ENCODE results near the gene MMP24.

MMP24 gene

DNA sequence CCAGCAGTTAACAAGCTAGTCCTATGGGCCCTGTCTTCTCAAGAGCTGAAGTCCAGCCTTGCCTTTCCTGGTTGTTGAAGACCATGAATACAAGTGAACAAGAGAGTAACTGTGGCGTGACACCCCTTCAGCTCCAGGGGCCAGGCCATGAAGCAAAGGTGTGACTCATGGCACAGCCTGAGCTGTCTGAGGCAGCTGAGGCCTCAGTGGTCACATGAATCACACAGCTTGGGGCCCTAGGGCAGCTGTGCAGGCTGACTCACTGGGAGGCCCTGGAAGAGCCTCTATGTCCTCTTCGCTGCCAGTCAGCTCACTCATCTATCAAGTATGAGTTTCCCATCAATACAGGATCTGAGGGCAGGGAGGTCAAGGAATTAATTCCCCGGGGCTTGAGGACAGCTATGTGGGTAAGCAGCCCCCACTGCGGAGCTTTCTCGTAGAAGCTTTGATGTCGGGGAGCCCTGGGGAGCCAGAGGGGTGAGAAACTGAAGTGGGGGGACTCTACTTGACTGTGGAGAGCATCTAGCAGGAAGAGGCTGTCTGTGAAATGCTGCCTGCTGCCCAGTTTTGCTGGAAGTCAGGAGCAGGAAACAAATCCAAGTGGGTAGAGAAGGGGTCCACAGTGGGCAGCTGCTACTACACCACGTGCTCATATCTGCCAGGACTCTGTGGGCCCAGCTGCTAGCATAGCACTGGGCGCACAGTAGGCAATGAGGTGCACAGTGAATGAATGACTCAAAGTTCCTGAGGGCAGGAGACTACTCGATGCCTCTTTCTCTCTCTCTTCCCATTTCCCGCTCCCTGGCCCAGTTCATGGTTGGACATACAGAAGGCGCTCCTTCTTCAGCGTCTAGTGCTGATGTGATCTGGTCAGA is 79.4 kb downstream of the MMP24 start:
- DNase-seq (ENCODE audit: low read depth), result peak; percentile 100
- TF ChIP-seq, protein P1, sequence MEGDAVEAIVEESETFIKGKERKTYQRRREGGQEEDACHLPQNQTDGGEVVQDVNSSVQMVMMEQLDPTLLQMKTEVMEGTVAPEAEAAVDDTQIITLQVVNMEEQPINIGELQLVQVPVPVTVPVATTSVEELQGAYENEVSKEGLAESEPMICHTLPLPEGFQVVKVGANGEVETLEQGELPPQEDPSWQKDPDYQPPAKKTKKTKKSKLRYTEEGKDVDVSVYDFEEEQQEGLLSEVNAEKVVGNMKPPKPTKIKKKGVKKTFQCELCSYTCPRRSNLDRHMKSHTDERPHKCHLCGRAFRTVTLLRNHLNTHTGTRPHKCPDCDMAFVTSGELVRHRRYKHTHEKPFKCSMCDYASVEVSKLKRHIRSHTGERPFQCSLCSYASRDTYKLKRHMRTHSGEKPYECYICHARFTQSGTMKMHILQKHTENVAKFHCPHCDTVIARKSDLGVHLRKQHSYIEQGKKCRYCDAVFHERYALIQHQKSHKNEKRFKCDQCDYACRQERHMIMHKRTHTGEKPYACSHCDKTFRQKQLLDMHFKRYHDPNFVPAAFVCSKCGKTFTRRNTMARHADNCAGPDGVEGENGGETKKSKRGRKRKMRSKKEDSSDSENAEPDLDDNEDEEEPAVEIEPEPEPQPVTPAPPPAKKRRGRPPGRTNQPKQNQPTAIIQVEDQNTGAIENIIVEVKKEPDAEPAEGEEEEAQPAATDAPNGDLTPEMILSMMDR (conservative IDR thresholded peaks at IDR 0.05; ENCODE audit: control insufficient read depth, insufficient read depth, low read depth, low read length), result no peak
- H3K4me3 ChIP-seq (ENCODE audit: control insufficient read depth, low read depth, low read length), result no peak overlapping the region

DNA sequence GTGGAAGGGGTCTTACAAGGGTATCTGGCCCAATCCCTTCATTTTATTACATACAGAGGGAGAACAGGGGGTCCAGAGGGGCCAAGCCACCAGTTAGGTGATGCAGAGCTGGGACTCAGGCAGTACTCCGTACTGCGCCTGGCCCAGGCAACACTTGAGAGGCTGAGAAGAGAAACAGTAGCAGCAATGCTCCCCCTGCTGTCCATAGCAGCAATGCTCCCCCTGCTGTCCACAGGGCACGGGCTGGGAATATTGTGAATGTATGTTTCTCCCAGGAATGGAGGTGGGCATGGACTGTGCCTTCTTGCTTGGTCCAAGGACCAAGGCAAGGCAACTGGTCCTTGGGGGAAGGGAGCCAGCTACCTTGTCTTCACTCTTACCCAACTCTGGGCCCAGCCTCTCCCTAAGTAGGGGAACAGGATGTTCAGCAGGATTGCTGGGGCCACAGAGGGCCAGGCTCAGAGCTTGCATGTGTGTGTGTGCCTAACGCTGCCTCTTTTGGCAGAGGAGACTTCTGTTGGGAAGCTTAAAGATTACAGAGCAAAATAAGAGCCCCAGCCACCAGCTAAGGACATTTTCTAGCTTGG is 80.5 kb downstream of the MMP24 start:
- no peak overlapping the region for H3K4me3 ChIP-seq (ENCODE audit: control insufficient read depth, low read depth, low read length)
- peak; percentile 85 for DNase-seq (ENCODE audit: low read depth)
- TF ChIP-seq, protein P1 (conservative IDR thresholded peaks at IDR 0.05; ENCODE audit: control insufficient read depth, insufficient read depth, low read depth, low read length), result peak; percentile 94

DNA sequence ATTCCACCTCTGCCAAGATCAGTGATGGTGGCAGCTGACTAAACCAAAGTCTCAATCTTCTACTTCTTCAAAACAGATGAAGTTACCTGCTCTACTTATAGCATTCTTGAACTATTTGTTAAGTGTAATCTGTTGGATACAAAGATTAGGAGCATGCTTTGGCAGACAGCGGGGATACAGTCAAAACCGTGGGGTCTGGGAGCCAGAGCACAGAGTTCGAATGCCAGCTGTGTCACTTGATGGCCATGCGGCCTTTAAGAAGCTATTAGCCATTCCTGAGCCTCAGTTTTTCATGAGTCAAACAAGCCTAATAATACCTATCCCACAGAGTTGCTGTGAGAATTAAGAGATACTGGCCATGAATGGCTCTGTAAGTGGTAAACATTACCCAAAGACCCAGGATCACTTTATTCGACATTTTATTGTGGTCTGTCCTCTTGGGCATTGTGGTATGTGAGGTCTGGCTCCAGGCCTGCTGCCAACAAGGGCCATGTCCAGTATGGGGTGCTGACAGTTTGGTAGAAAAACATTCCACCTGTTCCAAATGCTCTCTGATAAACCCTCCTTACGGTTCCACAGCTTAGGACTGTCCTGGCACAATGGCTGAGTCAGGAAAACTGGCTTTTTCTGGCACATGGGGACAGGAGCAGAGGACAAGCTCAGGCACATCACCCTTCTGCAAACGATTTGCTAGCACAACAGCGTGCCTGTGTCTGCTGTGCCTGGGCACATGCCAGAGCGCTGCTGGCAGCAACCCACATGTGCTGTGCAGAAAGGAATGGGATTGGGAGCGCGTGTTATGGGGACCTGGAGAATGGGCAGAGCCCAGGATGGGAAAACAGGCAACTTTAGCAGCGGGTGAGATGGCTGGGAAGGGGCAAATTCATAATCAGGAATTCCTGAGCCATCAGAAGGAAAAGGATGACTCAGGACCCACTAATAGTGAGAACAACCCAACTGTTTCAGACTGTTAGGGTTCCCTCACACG is 81.5 kb downstream of the MMP24 start:
- no peak overlapping the region for H3K4me3 ChIP-seq (ENCODE audit: control insufficient read depth, low read depth, low read length)
- peak; percentile 86 for DNase-seq (ENCODE audit: low read depth)
- TF ChIP-seq, protein P1 (conservative IDR thresholded peaks at IDR 0.05; ENCODE audit: control insufficient read depth, insufficient read depth, low read depth, low read length), result no peak

DNA sequence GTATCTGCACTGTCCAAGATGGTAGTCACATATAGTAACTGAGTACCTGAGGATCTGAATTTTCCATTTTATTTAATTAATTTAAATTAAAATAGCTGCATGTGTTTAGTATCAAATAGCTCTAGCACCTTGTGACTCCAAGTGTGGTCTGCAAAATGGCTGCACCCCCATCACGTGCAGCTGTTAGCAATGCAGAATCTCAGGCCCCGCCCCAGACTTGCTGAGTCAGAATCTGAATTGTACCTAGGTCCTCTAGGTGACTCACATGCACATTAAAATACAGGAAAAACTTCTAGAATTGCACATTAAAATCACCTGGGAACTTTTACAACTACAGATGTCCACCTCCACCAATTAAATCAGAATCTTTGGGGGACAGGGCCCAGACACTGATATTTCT is 84.9 kb downstream of the MMP24 start:
- TF ChIP-seq, protein P1 (conservative IDR thresholded peaks at IDR 0.05; ENCODE audit: control insufficient read depth, insufficient read depth, low read depth, low read length), result no peak
- no peak overlapping the region for H3K4me3 ChIP-seq (ENCODE audit: control insufficient read depth, low read depth, low read length)
- peak; percentile 74 for DNase-seq (ENCODE audit: low read depth)

DNA sequence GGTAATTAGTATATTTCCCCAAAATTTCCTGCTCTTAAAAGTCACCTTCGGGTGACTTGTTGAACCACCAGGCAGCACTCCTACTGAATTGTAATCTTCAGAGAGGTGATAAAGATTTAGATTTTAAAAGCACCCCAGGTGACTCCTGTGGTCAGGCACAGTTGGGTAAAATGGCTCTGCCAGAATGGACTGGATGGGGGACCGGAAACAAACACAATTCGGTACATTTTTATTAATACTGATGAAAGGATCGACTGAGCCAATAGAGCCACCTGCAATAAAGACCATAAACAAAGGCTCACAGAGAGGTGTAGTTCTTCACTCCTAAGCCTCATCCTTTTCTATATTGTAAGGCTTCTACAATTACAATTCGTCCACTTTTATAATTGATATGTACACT is 85.3 kb downstream of the MMP24 start:
- no peak for DNase-seq (ENCODE audit: low read depth)
- TF ChIP-seq, protein P1 (conservative IDR thresholded peaks at IDR 0.05; ENCODE audit: control insufficient read depth, insufficient read depth, low read depth, low read length), result no peak
- H3K4me3 ChIP-seq (ENCODE audit: control insufficient read depth, low read depth, low read length), result no peak overlapping the region

DNA sequence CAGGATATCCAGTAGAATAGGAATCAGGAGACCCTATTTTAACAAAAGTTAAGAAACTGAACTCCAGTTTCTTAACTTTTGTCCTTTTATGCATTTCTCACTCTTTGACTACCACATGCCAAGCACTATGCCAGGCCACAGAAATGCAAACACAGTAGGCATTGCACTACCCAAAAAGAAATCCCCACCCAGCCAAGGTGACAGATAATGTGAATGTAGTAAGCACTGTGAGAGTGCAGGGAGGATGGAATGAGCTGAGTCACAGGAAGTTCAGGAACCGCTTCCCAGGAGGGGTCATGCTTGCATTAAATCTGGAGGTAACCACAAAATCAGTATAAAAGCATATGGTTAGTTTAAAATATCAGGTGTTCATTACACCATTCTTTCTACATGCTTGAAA is 85.8 kb downstream of the MMP24 start:
- H3K4me3 ChIP-seq (ENCODE audit: control insufficient read depth, low read depth, low read length), result no peak overlapping the region
- DNase-seq (ENCODE audit: low read depth), result peak; percentile 87
- TF ChIP-seq, protein P1 (conservative IDR thresholded peaks at IDR 0.05; ENCODE audit: control insufficient read depth, insufficient read depth, low read depth, low read length), result no peak
